HG02943 (cell line): ENCODE results near the gene COL4A4.

Experiments
- ATAC-seq: cut with Tn5 transposase; IDR thresholded peaks from one replicate; pipeline ENCODE4 v1.9.1; 2021; ENCODE audit warnings: mild to moderate bottlenecking, low read depth, moderate library complexity; ENCODE audit not compliant: unreplicated experiment

COL4A4 gene

DNA sequence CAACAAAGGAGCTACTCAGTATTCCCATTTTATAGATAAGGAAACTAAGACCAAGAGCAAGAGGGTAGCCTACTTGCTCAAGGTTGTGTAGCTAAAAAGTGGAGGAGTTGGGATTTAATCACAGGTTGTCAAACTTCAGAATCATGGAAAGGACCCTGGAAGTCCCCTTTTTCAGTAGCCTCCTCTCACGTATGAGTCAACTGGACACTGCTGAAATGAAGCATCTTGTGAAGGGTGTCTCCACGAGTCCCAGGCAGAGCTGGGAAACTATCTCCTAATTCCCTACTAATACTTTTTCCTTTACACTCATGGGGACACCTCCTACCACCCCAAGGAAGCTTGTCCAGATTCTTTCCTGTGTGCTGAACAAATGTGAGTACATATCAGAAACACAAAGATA lies 172.3 kb downstream of the COL4A4 start:
- no peak for ATAC-seq

DNA sequence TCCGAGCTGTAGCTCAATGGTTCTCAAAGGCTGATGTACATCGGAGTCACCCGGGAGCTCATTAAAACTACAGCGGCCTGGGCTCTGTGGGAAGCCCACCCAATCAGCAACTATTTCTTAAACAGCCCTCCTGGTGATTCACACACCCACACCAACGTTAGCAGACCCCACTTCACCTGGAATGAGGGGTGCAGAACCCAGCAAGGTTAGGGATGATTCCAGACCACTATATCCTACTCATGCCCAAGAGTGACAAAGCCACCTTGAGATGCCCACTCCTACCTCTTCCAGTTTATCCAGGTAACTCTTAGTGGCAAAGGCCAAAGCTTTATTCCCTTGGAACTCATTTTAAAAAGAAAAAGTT lies 178.4 kb downstream of the COL4A4 start:
- ATAC-seq: no peak

DNA sequence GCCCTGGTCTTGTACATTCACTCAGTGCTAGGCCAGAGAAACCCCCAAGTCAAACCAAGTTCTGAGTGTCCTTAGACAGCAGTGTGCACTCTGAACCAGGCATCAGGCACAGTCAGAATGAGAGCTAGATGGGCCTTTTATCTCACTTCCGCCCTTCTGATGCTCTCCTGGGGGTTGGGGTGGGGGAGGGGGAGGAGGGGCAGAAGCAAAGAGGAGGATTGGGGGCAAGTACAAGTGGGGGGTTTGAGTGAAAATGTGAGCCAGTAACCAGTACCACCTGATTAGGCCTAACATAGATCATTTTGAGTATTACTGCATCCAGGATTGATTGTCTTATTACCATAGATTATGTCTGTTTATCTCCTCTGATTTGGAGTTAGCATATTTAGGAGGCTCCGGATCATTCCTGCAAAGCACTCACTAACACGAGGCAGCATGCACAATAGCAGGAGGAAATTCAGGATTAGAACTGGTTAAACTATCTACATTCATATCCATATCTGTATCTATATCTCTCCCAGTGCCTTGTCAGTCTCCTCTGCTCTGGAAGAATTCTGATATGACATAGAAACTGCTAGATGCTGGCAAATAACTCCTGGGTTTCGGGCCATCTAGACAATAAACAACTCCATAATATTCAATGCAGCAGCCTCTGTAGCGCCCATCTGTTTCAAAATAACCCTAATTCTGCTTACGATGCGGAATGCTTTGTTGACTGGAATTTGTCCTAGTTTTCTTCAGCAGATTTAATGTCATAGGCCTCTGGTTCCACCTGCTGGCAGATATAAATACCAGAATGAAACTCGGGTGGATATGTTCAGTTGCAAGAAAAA lies 179.0 kb downstream of the COL4A4 start:
- peak; percentile 94 for ATAC-seq

DNA sequence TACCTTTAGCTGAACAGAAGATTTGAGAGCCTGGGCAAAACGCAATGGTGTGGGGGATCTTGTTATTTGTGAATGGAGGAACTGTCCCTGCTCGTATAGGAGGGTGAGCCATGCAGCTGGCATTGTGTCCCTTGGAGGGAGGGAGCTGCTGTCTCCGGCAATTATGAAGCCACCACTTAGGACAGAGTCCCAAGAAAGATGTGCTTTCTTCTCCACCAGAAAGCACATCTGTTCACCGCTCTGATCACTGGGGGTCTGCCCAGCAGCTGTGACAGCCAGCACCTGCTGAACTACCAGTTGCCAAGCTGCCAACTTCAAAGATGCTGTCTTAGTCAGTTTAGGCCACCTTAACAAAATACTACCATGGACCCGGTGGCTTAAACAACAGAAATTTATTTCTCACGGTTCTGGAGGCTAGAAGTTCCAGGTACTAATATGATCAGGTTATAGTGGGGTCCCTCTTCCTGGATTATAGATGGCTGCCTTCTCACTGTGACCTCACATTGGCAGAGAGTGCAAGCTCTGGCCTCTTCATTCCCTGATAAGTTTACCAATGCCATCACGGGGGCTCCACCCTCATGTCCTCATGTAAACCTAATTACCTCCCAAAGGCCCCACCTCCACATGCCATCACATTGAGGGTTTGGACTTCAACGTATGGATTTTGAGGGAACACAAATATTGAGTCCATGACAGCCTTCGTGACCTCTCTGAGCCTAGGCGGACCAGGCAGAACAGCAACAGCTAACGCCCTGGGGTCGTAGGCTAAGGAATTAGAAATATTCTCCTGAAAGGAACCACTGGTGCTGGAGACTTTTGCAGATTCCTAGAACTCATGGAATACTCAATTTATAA lies 179.9 kb downstream of the COL4A4 start:
- no peak for ATAC-seq

DNA sequence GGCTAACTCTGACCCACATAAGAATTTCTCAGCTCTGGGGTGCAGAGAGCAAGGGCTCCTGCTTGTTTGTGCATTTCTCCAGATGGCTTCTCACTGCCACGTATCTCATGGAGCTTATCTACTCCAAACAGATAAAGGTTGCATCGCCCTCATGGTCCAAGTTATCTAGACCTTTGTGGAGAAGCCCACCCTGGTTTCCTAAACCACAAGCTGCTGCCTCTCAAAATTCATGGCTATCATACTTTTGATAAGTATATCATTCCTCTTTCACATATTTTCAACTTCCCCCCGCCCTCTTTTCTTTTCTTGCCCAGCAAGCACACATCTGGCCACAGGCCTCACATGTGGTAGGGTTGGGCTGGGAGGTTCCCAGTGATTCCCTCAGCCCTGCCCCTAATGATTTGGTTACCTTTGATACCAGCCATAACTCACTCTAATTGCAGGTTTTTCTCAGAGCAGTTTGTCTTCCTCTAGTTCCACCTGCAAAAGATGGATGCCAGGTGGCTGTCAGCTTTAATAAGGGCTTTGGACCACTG lies 182.1 kb downstream of the COL4A4 start:
- ATAC-seq: no peak

DNA sequence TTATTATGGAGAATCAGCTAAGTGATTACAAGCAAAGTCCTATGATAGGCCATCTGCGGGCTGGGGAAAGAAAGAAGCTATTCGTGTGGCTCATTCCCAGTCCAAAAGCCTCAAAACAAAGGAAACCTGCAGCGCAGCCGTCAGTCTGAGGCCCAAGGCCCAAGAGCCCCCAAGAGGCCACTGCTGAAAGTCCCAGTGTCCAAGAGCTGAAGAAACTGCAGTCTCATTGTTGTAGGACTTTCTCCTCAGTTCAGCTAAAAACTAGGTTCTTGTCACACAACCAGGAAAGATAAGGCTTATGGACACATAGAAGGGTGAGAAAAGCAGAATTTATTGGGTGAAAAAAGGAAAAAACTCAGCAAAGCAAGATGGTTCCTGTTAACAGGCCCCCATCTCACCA lies 185.0 kb downstream of the COL4A4 start:
- no peak for ATAC-seq

DNA sequence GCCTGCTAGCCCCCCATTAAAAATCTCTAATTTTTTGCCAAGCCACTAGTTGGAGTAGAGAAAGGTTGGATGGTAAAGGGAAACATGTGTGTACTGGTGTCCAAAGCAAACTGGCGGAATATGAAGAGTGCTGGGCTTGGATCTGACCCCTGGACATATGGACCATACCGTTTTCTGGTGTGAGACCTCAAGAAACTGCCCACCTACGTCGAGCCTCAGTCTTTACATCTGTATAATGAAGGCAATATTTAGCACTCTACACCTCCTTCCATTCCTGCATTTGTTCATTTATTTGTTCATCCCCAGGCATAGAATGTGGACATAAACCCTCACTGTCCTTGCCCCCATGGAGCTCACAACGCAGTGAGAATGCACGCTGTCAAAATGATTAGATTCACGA lies 185.7 kb downstream of the COL4A4 start:
- no peak for ATAC-seq

DNA sequence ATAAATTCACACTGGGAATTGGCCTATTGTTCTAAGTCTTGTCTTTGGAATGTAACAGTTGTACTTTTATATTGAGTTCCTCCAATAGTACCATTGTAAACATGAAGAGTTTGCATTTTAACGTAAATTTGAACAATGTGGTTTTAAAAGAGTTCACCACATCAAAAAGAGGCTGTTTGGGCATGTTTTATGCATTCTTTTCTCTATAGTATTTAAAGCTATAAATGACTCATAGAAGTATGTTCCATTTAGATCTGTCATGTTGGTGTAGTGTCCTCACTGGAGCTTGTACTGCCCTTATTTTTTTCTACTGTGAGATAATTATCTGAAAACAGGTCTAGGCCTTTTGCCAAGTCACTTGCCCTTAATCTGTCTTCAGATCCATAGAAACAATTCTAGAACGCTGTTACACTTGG lies 186.2 kb downstream of the COL4A4 start:
- ATAC-seq: no peak

DNA sequence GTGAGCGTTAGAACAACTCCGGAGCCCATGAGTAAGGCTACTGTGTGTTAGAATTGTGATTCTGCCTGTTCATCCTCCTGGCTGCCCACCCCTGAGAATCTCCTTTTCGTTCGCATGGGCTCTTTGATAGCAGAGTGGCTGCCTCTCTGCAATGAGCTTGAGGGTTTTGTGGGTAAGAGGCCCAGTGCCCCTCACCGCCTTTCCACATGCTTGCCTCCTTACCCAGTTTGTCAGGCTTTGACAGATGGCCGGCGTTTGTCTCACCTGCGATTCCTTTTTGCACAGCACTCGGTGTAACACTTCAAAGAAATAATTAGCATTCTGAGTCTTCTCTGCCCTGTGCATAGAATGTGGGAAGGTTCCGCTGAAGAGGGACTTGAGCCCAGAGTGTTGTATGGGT lies 190.2 kb downstream of the COL4A4 start:
- ATAC-seq: no peak

DNA sequence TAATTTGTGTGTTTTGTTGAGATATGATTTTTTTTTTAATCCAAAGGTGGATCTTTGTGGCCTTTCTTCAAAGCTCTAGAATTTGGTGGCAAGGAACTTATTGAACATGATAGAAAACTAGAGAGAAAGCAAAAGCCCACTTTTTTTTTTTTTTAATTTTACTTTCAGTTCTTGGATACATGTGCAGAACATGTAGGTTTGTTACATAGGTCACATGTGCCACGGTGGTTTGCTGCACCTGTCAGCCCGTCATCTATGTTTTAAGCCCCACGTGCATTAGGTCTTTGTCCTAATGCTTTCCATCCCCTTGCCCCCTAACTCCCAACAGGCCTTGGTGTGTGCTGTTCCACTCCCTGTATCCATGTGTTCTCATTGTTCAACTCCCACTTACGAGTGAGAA lies 192.2 kb downstream of the COL4A4 start:
- ATAC-seq: no peak

DNA sequence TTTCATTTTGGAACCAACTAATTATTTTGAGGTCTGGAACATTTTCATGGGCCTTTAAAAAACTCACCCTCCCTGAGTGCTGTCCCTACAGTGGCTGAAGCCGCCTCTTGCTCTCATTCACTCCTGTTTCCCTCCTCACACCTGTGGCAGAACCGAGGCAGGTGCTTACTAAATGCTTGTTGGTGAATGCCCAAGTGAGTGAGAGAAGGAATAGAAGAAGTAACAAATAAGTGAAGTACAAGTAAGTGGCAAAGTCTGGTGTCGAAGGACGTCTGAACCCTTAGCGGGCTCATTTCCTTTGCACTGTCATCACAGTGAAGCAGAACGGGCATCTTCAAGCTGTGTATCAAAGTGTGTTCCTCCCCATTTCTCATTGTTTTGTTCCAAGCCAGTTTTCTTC lies 192.9 kb downstream of the COL4A4 start:
- ATAC-seq: peak; percentile 45

DNA sequence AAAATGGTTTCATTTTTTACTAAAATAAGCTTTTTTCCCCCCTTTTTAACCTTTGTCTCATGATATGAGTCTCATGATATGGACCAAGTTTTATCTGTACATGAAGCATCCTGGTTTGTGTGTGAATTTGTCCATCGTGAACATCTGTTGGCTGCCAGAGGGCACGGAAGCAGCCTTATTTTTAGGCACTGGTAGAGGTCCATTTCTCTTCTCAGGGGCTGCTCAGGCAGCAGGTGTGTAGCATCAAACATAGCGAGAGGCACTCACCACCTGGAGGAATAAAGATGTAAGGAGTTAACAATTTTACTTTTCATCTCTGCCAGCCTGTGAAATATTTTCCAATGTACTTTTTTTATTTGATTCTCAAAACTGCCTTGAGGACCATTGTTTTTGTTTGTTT lies 193.6 kb downstream of the COL4A4 start:
- peak; percentile 57 for ATAC-seq

DNA sequence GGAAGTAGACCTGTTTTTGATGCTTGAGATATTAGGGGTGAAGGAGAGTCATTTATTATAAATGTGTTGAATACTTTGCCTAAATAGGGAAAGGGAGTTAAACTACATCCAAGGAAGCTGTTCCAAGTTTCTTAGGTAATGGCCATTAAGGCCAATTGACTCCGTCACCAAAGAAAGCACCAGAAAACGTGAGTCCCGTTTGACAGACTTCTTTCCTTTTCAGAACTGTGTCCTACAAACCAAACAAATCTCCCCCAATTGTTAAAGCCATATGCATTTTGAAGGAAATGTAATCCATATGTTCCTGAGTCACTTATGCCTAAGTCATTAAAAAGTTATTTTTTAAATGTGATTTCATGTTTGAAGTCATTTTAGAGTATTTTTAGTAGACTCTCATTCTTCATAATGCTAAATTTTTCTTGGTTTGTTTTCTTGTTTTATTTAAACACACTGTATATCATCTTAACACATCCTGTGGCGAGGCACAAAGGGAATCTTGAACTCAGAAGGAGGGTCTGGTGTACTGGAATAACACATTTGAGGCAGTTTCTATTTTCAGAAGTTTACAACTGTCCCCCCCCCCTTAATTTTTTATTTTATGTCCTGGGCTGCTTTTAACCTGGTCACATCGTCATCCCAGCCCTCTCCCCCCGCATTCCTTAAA lies 194.5 kb downstream of the COL4A4 start:
- no peak for ATAC-seq

DNA sequence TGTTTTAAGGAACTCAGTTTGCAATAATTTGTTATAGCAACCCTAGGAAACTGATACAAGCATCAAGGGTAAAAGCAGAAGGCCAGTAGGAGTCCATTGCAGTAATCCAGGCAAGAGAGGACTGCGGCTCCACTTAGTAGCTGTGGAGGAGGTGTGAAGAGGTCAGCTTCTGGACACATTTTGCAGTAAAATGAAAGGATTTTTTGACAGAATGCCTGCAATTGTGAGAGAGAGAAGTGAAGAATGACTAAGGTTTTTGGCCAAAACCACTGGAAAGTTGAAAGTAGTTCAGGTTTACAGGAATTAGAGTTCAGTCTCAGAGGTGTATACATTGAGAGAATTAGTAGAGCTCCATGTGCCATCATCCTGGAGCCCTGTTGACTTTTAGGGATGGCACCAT lies 198.6 kb downstream of the COL4A4 start:
- ATAC-seq: no peak

DNA sequence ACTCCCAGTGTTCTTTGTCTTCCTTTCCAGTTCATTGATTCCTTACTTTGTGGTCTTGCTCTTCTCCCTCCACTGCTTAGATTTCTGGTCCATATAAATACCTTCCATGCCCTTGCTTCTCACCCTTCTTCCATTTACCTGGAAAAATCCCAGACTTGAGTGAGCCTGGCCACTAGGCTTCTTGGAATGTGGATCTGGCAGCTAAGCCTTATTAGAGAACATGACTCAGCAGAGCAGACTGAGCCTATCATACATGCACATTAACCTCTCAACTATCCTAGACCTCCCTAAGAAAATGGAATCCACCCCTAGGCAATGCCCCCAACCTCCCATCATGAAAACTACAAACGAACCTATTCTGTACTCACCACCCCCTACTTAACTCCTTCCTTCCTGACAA lies 200.5 kb downstream of the COL4A4 start:
- no peak for ATAC-seq

DNA sequence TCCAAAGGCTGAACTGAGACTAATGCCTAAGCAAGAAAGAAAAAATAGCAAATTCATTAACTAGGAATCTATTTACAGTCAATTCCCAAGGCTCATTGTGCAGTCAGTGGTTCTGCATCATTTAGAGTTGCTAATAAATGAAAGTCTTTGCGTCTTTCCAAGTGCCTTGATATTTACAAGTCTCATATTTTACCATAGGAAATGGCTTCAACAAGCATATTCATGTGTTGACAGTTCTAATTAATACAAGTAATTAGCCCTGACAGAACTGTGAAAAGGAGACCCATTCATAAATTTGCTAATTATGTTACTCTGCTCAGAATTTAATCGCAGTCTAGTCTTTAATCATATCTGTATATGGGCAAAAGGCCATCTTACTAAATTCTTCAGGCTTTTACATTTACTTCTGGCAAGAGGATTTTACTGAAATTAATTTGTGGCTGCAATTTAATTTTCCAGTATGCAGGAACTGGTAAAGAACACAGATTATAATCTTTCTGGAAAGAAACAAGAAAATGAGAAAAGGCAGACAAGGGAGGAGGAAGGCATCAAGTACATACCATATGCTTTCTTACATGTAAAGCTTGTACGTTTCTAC lies 201.7 kb downstream of the COL4A4 start:
- no peak for ATAC-seq

DNA sequence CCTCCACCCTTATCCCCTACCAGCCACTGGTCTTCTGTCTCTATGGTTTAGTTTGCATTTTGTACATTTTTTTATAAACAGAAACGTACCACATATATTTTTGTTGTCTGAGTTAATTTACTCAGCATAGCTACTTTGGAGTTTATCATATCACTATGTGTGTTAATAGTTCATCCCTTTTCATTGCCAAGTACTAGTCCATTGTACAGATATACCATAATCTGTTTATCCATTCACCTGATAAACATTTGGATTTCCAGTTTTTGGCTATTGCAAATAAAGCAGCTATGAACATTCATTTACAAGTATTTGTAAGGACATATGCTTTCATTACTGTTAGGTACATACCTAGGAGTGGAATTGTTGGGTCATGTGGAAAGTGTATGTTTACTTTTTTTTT lies 204.6 kb downstream of the COL4A4 start:
- ATAC-seq: no peak

DNA sequence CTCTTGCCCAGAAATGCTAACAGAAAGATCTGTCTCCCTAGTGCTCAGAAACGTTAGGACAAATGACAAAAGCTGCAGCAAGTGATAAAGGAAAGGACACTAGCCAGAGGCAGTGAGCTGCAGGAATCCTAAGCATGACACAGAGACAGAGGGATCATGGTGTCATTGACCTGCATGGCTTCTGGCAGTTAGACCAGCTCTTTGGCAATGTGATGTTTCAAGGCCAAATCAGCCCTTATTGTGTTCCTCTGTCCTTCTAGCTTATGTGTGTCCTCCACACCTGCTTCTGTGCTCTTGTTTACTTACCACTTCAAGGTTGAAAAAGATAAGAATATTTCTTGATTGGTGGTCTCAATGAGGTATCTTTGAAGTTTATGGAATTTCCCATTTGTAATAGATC lies 207.3 kb downstream of the COL4A4 start:
- no peak for ATAC-seq

DNA sequence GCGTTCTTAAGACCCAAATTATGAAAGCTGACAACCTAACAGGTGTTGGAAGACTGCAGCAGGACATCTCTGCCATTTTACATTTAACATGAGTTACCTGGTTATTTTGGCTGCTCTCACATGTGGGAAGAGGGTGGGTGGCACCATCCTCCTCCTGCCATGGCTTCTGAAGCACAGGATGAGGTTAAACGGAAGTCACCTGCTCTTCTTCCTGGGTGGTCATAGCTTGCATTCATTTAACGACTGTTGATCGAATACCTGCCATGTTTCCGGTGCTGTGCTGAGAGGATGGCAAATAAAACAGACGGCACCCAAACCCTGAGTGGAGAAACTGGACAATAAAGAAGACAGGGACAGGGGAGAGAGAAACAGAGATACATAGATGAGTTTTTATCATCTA lies 210.2 kb downstream of the COL4A4 start:
- ATAC-seq: no peak

DNA sequence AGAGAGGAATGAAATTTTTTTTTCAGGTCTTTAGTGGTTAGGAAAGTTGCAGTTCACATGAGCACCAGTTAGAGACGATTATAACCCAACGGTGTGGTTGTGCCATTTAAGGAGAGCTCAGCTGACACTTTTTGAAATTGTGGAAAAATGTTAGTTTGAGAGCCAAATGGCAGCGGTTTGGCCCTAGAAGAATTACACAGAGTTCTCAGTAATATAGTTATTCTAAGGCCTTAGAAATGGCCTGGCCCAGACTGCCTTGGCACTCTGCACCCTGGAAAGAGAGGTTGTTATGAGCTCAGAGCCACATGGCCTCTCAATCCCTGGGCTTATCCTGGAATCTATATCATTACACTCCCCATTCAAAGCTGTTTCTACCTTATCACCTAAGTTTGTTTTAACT lies 210.8 kb downstream of the COL4A4 start:
- no peak for ATAC-seq
